Purkinje cell (primary cell): ENCODE data around the gene FBXW10B. TPM values are rescaled to one million over a fixed set of nuclear protein-coding genes. Genes with fewer than 3 reads are reported as not detected.

Experiments used
- polyA plus RNA-seq: library from polyadenylated mRNA; unstranded; fragments of >200 nt; fragmentation: Nextera tagmentation; gene quantifications from 2 replicates; pipeline ENCODE4 v1.2.1, GENCODE V29; 2014

FBXW10B gene, protein sequence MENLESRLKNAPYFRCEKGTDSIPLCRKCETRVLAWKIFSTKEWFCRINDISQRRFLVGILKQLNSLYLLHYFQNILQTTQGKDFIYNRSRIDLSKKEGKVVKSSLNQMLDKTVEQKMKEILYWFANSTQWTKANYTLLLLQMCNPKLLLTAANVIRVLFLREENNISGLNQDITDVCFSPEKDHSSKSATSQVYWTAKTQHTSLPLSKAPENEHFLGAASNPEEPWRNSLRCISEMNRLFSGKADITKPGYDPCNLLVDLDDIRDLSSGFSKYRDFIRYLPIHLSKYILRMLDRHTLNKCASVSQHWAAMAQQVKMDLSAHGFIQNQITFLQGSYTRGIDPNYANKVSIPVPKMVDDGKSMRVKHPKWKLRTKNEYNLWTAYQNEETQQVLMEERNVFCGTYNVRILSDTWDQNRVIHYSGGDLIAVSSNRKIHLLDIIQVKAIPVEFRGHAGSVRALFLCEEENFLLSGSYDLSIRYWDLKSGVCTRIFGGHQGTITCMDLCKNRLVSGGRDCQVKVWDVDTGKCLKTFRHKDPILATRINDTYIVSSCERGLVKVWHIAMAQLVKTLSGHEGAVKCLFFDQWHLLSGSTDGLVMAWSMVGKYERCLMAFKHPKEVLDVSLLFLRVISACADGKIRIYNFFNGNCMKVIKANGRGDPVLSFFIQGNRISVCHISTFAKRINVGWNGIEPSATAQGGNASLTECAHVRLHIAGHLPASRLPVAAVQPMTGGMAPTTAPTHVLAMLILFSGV
- polyA plus RNA-seq, result 0.97 TPM in 1 of 2 replicates, not detected in the other

GRCh38 chr17:15619331-15620058 lies at the start of gene FBXW10B:
Gene FBXW10B, minus strand, starts transcription at chr17:15619704. Its CDS starts 192 bp downstream, at chr17:15619512.

Other genes with a start within 250 kb of the FBXW10B start
- 1.8 and 2.1 TPM in 2 replicates for gene CDRT4, start 152.1 kb downstream of the FBXW10B start, polyA plus RNA-seq
- gene TVP23C, start 56.2 kb downstream of the FBXW10B start, polyA plus RNA-seq, result 0.52 and 15.1 TPM in 2 replicates
- 2.9 and 3.9 TPM in 2 replicates for gene TRIM16, start 64.6 kb upstream of the FBXW10B start, polyA plus RNA-seq
- 16.4 and 24.9 TPM in 2 replicates for gene ZNF286A, start 80.0 kb upstream of the FBXW10B start, polyA plus RNA-seq
- not detected in 2 replicates for gene TBC1D26, start 112.6 kb upstream of the FBXW10B start, polyA plus RNA-seq